PFSK-1 (cell line): ENCODE data around the gene AUNIP.

Experiments
- FOXP2 ChIP-seq: optimal IDR thresholded peaks from 2 replicates; pipeline ENCODE3; 2011; ENCODE audit warnings: borderline replicate concordance, control low read depth, inconsistent platforms; ENCODE audit not compliant: insufficient read depth; ENCODE audit errors: extremely low read length, extremely low read depth
- POLR2AphosphoS5 ChIP-seq: IDR thresholded peaks from 2 replicates; pipeline ENCODE4 v1.6.1; 2012; ENCODE audit warnings: low read depth, mild to moderate bottlenecking, control low read depth, low read length, moderate library complexity
- SIN3A ChIP-seq: IDR thresholded peaks from 2 replicates; pipeline ENCODE4 v1.6.1; 2012; ENCODE audit warnings: mild to moderate bottlenecking, low read length, moderate library complexity, borderline replicate concordance; ENCODE audit not compliant: insufficient read depth
- TAF1 ChIP-seq: IDR thresholded peaks from 2 replicates; pipeline ENCODE4 v1.6.1; 2012; ENCODE audit warnings: low read length, control low read depth, borderline replicate concordance; ENCODE audit not compliant: insufficient read depth
- TF ChIP-seq, protein P1 (sequence below), 2 experiments: IDR thresholded peaks; 2 replicates each; pipeline versions ENCODE4 v1.6.1 to v1.8.0; 2011 to 2012; ENCODE audit warnings: low read depth in 2 of 2, low read length in 2 of 2, control low read depth in 1 of 2, inconsistent platforms in 1 of 2, mild to moderate bottlenecking in 1 of 2, moderate library complexity in 1 of 2; ENCODE audit not compliant: insufficient read depth in 1 of 2

Gene AUNIP

DNA sequence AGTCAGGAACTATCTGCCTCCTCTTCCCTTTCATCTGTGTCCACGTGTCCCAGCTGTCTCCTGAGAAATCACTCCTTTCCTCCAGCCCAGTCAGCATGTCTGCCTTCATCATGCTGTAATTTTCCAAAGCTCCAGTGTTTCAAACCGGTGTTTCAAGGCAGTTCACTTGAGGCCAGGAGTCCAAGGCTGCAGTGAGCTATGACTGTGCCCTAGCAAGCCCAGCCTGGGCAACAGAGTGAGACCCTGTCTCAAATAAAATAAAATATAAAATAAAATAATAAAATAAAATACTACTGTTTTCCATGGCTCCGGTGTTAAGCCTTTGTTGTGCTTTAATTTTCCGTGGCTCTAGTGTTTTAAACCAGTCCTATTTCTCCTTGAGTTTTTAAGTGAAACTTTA, 67.1 kb downstream of the AUNIP start:
- TF ChIP-seq POLR2AphosphoS5 (no peak), SIN3A (no peak), TAF1 (no peak), FOXP2 (no peak)
- TF ChIP-seq, protein P1, sequence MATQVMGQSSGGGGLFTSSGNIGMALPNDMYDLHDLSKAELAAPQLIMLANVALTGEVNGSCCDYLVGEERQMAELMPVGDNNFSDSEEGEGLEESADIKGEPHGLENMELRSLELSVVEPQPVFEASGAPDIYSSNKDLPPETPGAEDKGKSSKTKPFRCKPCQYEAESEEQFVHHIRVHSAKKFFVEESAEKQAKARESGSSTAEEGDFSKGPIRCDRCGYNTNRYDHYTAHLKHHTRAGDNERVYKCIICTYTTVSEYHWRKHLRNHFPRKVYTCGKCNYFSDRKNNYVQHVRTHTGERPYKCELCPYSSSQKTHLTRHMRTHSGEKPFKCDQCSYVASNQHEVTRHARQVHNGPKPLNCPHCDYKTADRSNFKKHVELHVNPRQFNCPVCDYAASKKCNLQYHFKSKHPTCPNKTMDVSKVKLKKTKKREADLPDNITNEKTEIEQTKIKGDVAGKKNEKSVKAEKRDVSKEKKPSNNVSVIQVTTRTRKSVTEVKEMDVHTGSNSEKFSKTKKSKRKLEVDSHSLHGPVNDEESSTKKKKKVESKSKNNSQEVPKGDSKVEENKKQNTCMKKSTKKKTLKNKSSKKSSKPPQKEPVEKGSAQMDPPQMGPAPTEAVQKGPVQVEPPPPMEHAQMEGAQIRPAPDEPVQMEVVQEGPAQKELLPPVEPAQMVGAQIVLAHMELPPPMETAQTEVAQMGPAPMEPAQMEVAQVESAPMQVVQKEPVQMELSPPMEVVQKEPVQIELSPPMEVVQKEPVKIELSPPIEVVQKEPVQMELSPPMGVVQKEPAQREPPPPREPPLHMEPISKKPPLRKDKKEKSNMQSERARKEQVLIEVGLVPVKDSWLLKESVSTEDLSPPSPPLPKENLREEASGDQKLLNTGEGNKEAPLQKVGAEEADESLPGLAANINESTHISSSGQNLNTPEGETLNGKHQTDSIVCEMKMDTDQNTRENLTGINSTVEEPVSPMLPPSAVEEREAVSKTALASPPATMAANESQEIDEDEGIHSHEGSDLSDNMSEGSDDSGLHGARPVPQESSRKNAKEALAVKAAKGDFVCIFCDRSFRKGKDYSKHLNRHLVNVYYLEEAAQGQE (IDR thresholded peaks at IDR 0.05; ENCODE audit: insufficient read depth in 1 of 2, low read depth in 2 of 2, low read length in 2 of 2), result no peak

DNA sequence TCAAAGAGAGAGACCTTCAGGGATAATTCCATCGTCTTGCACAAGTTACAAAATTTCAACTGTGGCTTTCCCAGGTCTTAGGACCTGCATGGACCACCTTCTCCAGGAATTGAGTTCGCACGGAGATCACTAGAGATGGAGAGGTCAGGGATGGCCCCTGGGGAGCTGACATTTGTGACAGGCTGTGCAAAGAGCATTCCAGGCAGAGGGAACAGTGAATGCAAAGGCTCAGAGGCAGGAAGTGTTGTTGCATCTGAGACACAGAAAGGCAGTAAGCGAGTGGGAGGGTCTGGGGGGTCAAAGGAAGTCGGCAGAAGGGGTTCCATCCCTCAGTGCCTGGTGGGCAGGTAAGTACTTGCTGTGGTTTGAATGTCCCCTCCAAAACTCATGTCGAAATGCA, 68.8 kb downstream of the AUNIP start:
- TF ChIP-seq TAF1 (no peak), POLR2AphosphoS5 (no peak), SIN3A (no peak), FOXP2 (no peak)
- TF ChIP-seq, protein P1 (IDR thresholded peaks at IDR 0.05; ENCODE audit: insufficient read depth in 1 of 2, low read depth in 2 of 2, low read length in 2 of 2), result no peak

DNA sequence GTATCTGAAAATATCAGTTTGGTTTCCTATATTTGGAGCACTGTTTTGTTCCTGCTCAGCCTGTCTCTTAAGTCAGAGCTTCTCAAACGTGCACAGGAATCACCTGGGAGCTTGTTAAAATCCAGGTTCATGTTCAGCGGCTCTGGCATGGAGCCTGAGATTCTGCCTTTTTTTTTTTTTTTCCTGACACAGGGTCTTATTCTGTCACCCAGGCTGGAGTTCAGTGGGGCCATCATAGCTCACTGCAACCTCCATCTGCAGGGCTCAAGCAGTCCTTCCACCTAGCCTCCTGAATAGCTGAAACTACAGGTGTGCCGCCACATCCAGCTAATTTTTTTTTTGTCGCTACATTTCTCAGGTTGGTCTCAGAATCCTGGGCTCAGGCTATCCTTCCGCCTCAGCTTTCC, 71.5 kb downstream of the AUNIP start:
- no peak for TF ChIP-seq SIN3A
- no peak for TF ChIP-seq POLR2AphosphoS5
- no peak for TF ChIP-seq TAF1
- TF ChIP-seq, protein P1 (IDR thresholded peaks at IDR 0.05; ENCODE audit: insufficient read depth in 1 of 2, low read depth in 2 of 2, low read length in 2 of 2), result no peak

DNA sequence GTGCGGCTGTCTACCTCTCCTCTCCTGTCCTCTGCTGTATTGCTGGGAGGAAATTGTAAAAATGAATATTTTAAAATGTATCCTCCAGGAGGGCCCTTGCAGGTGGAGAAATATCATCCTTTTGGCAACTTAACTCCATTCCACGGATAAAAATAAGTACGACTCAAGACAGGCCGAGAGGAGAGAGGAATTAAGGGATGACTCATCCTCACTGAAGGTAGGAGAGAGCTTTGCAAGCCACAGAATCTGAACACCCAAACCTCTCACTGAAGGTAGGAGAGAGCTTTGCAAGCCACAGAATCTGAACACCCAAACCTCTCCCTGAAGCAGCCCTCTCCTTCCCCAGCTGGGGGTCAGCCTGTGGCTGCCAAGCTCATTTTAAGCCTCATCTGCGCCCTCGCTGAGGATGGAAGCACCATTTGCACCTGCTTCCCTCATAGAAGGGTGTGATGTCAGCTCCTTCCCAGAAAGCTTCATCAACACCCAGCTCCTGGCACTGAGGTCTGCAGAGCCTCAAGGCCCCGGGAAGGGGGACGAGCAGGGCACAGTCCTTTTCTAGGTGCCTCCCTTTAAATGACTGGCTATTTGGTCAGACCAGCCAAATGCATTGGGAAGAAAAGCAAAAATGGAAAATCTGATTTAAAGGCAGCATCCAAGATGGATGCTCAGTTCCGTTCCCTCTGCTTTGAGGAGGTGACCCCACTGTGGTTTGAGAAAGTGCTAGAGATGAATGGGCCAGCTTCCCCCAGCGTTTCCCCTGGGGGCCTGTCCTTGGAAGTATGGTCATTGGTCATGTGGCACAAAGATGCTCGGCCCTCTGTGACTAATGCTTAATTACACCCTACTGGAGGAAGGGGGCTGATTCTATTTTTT, 72.1 kb downstream of the AUNIP start:
- TF ChIP-seq SIN3A (no peak), POLR2AphosphoS5 (no peak), FOXP2 (no peak), TAF1 (no peak)
- TF ChIP-seq, protein P1 (IDR thresholded peaks at IDR 0.05; ENCODE audit: insufficient read depth in 1 of 2, low read depth in 2 of 2, low read length in 2 of 2), result no peak
